Neuronal stem cell (in vitro differentiated cells): ENCODE measurements around the gene CFAP107.

Source experiments
- DNase-seq: peaks from one replicate; pipeline ENCODE4 v3.0.0-alpha.2; 2013; ENCODE audit warnings: low spot score
- H2AFZ ChIP-seq: one replicate; pipeline ENCODE4 v1.6.1; 2013; ENCODE audit warnings: mild to moderate bottlenecking, low read length, inconsistent platforms
- H2AK5ac ChIP-seq: 2 replicates; pipeline ENCODE4 v1.6.1; 2013; ENCODE audit warnings: low read depth, mild to moderate bottlenecking, inconsistent platforms, low read length, moderate library complexity, mixed read lengths
- H2BK120ac ChIP-seq: 2 replicates; pipeline ENCODE4 v1.6.1; 2013; ENCODE audit warnings: low read depth, mild to moderate bottlenecking, inconsistent platforms, low read length, moderate library complexity, mixed read lengths
- H2BK12ac ChIP-seq: one replicate; pipeline ENCODE4 v1.6.1; 2013; ENCODE audit warnings: low read length, inconsistent platforms
- H2BK15ac ChIP-seq: 2 replicates; pipeline ENCODE4 v1.6.1; 2013; ENCODE audit warnings: mild to moderate bottlenecking, low read length, inconsistent platforms, mixed read lengths
- H2BK5ac ChIP-seq: one replicate; pipeline ENCODE4 v1.6.1; 2013; ENCODE audit warnings: inconsistent platforms, mild to moderate bottlenecking, low read length, moderate library complexity
- H3K14ac ChIP-seq: one replicate; pipeline ENCODE4 v1.6.1; 2013; ENCODE audit warnings: low read length, inconsistent platforms
- H3K18ac ChIP-seq: 2 replicates; pipeline ENCODE4 v1.6.1; 2013; ENCODE audit warnings: low read length, inconsistent platforms
- H3K23ac ChIP-seq: 2 replicates; pipeline ENCODE4 v1.6.1; 2013; ENCODE audit warnings: low read depth, mild to moderate bottlenecking, mixed read lengths, low read length, inconsistent platforms; ENCODE audit not compliant: poor library complexity
- H3K27ac ChIP-seq: replicated peaks from 3 replicates; pipeline ENCODE4 v1.5.1; 2013; ENCODE audit warnings: low read length, inconsistent platforms
- H3K27me3 ChIP-seq, 3 experiments: 2 replicates each; pipeline ENCODE4 v1.6.1; 2013; ENCODE audit warnings: low read length in 3 of 3, mild to moderate bottlenecking in 2 of 3, inconsistent platforms in 1 of 3, low read depth in 1 of 3, mixed read lengths in 1 of 3, moderate library complexity in 1 of 3; ENCODE audit not compliant: control insufficient read depth in 3 of 3, insufficient read depth in 3 of 3
- H3K36me3 ChIP-seq, 2 donors: replicated peaks in 1 of 2; 2 replicates each; pipeline ENCODE4 v1.6.1; 2013; ENCODE audit warnings: low read length in 2 of 2; ENCODE audit not compliant: control insufficient read depth in 2 of 2, insufficient read depth in 2 of 2
- H3K4ac ChIP-seq: 2 replicates; pipeline ENCODE4 v1.6.1; 2013; ENCODE audit warnings: inconsistent platforms, mild to moderate bottlenecking, low read length, moderate library complexity
- H3K4me1 ChIP-seq, 2 donors: 1 replicate in 1 of 2; 2 replicates in 1 of 2; pipeline ENCODE4 v1.6.1; 2013; ENCODE audit warnings: low read length in 2 of 2, low read depth in 1 of 2; ENCODE audit not compliant: control insufficient read depth in 2 of 2, insufficient read depth in 1 of 2
- H3K4me2 ChIP-seq: one replicate; pipeline ENCODE4 v1.6.1; 2013; ENCODE audit warnings: mild to moderate bottlenecking, low read length, inconsistent platforms; ENCODE audit not compliant: insufficient read depth, poor library complexity, severe bottlenecking
- H3K4me3 ChIP-seq, 2 donors: 2 replicates each; pipeline ENCODE4 v1.5.1; 2013; ENCODE audit warnings: low read length in 2 of 2, mild to moderate bottlenecking in 2 of 2, inconsistent platforms in 1 of 2, moderate library complexity in 1 of 2
- H3K79me1 ChIP-seq: one replicate; pipeline ENCODE4 v1.6.1; 2013; ENCODE audit warnings: low read depth, mild to moderate bottlenecking, inconsistent platforms, low read length, moderate library complexity
- H3K9ac ChIP-seq: one replicate; pipeline ENCODE4 v1.6.1; 2013; ENCODE audit warnings: mild to moderate bottlenecking, low read depth, low read length, inconsistent platforms; ENCODE audit not compliant: poor library complexity
- H3K9me3 ChIP-seq, 2 donors: replicated peaks in 1 of 2; 2 replicates each; pipeline versions ENCODE3 to v1.6.1; 2013; ENCODE audit warnings: low read length in 2 of 2, mild to moderate bottlenecking in 2 of 2, inconsistent platforms in 1 of 2, low read depth in 1 of 2, mixed read lengths in 1 of 2, moderate library complexity in 1 of 2; ENCODE audit not compliant: control insufficient read depth in 2 of 2, insufficient read depth in 1 of 2
- H4K8ac ChIP-seq: one replicate; pipeline ENCODE4 v1.6.1; 2013; ENCODE audit warnings: low read depth, mild to moderate bottlenecking, inconsistent platforms, low read length, moderate library complexity
- H4K91ac ChIP-seq: one replicate; pipeline ENCODE4 v1.6.1; 2013; ENCODE audit warnings: low read length, low read depth, mild to moderate bottlenecking, inconsistent platforms; ENCODE audit not compliant: poor library complexity
- WGBS, 2 donors: extraction: QIAGEN DNeasy Blood & Tissue Kit; methylation state at CpG; one replicate each; pipeline ENCODE4 v1.1.7; 2013; ENCODE audit warnings: missing lambda C conversion rate in 2 of 2, mixed read lengths in 1 of 2; ENCODE audit not compliant: insufficient read length in 2 of 2, insufficient replicate concordance in 1 of 2; ENCODE audit errors: extremely low coverage in 2 of 2; 5-methylcytosine and 5-hydroxymethylcytosine counted together

The CFAP107 gene

GRCh38 chr1:12774801-12775345 is 28.9 kb downstream of the CFAP107 start:
- Histone ChIP-seq H3K4ac (no peak overlapping the region), H3K36me3 (no peaks in the 10 kb centered on the region), H4K8ac (no peak overlapping the region), H3K79me1 (peaks cover 2% of the 10 kb centered on the region), H2AFZ (no peak overlapping the region), H3K4me2 (no peak overlapping the region), H2BK120ac (no peak overlapping the region), H2AK5ac (no peak overlapping the region), H3K9me3 (no peaks in the 10 kb centered on the region), H3K4me1 (no peaks in the 10 kb centered on the region), H3K27me3 (peaks cover 0 to 43% (median 4%) of the 10 kb centered on the region in 3 experiments), H2BK12ac (no peak overlapping the region), H3K23ac (no peak overlapping the region), H2BK5ac (peak overlapping the region; percentile 59), H3K14ac (no peak overlapping the region), H3K9ac (no peak overlapping the region), H2BK15ac (no peak overlapping the region), H3K4me3 (no peak overlapping the region), H4K91ac (no peak overlapping the region), H3K27ac (no peak overlapping the region), H3K18ac (peak overlapping the region; percentile 32)
- WGBS, 2 donors = no CpG with 5 or more reads among the region's 5 CpGs
- no peak for DNase-seq

GRCh38 chr1:12775443-12775842 is 29.4 kb downstream of the CFAP107 start:
- H2BK12ac ChIP-seq = no peak overlapping the region
- no CpG with 5 or more reads among the region's 8 CpGs for WGBS, 2 donors
- H3K4me1 ChIP-seq = no peaks in the 10 kb centered on the region
- no peak overlapping the region for H4K8ac ChIP-seq
- H2BK15ac ChIP-seq = no peak overlapping the region
- no peak overlapping the region for H3K18ac ChIP-seq
- H3K27me3 ChIP-seq = peaks cover 0 to 40% (median 4%) of the 10 kb centered on the region in 3 experiments
- no peak overlapping the region for H2AFZ ChIP-seq
- H3K9me3 ChIP-seq = no peaks in the 10 kb centered on the region
- H3K9ac ChIP-seq = no peak overlapping the region
- no peak overlapping the region for H3K4me2 ChIP-seq
- no peak overlapping the region for H3K27ac ChIP-seq
- no peak overlapping the region for H2BK120ac ChIP-seq
- H3K36me3 ChIP-seq = no peaks in the 10 kb centered on the region
- H3K79me1 ChIP-seq = peaks cover 2% of the 10 kb centered on the region
- H4K91ac ChIP-seq = no peak overlapping the region
- H3K4ac ChIP-seq = no peak overlapping the region
- no peak overlapping the region for H2AK5ac ChIP-seq
- H3K4me3 ChIP-seq = no peak overlapping the region
- DNase-seq = no peak
- no peak overlapping the region for H3K14ac ChIP-seq
- H2BK5ac ChIP-seq = peak overlapping the region; percentile 59
- no peak overlapping the region for H3K23ac ChIP-seq

- no peak overlapping the region for H3K18ac ChIP-seq
- no CpG with 5 or more reads among the region's 15 CpGs for WGBS, 2 donors
- H3K27ac ChIP-seq = no peak overlapping the region
Observed at GRCh38 chr1:12776801-12777557, 31.0 kb downstream of the CFAP107 start.

GRCh38 chr1:12778061-12778460 is 32.1 kb downstream of the CFAP107 start:
- H3K27ac ChIP-seq = no peak overlapping the region

More at GRCh38 chr1:12776801-12777557, 31.0 kb downstream of the CFAP107 start:
- Histone ChIP-seq H2AFZ (no peak overlapping the region), H3K27me3 (peaks cover 0 to 30% (median 4%) of the 10 kb centered on the region in 3 experiments), H3K9me3 (no peaks in the 10 kb centered on the region), H3K36me3 (no peaks in the 10 kb centered on the region), H2BK12ac (no peak overlapping the region), H3K4me2 (no peak overlapping the region), H3K23ac (no peak overlapping the region), H2BK120ac (no peak overlapping the region), H4K8ac (no peak overlapping the region), H3K4ac (no peak overlapping the region), H3K4me3 (no peak overlapping the region), H2AK5ac (no peak overlapping the region), H3K9ac (no peak overlapping the region), H4K91ac (no peak overlapping the region), H3K14ac (no peak overlapping the region), H2BK5ac (no peak overlapping the region), H3K4me1 (no peaks in the 10 kb centered on the region), H2BK15ac (no peak overlapping the region), H3K79me1 (peaks cover 2% of the 10 kb centered on the region)
- DNase-seq = no peak

More at GRCh38 chr1:12778061-12778460, 32.1 kb downstream of the CFAP107 start:
- H3K4ac ChIP-seq = no peak overlapping the region
- H2BK120ac ChIP-seq = no peak overlapping the region
- no peak overlapping the region for H3K4me3 ChIP-seq
- H3K18ac ChIP-seq = no peak overlapping the region
- H2AFZ ChIP-seq = no peak overlapping the region
- H2BK12ac ChIP-seq = no peak overlapping the region
- H3K9me3 ChIP-seq = no peaks in the 10 kb centered on the region
- no peaks in the 10 kb centered on the region for H3K36me3 ChIP-seq
- H4K8ac ChIP-seq = no peak overlapping the region
- no CpG with 5 or more reads among the region's 4 CpGs for WGBS, 2 donors
- H2AK5ac ChIP-seq = no peak overlapping the region
- H2BK5ac ChIP-seq = no peak overlapping the region
- H3K4me2 ChIP-seq = no peak overlapping the region
- no peak overlapping the region for H3K23ac ChIP-seq
- DNase-seq = no peak
- H2BK15ac ChIP-seq = no peak overlapping the region
- H4K91ac ChIP-seq = no peak overlapping the region
- H3K79me1 ChIP-seq = peaks cover 2% of the 10 kb centered on the region
- no peaks in the 10 kb centered on the region for H3K4me1 ChIP-seq
- no peak overlapping the region for H3K14ac ChIP-seq
- H3K9ac ChIP-seq = no peak overlapping the region
- peaks cover 0 to 27% (median 2%) of the 10 kb centered on the region in 3 experiments for H3K27me3 ChIP-seq
